Activated T-helper 17 cell treated with anti-CD3 and anti-CD28 coated beads, Interleukin-2, amount 50 U/mL, for 72 hours (primary cell): ENCODE results near the gene OOSP3. TPM values are rescaled to one million over a fixed set of nuclear protein-coding genes. Genes with fewer than 3 reads are reported as not detected.
"Not testable (repeated sequence)": the region's sequence is repeated elsewhere in the genome, so short reads cannot be mapped to it uniquely, and the experiment has no call there.

Source experiments
- ATAC-seq: fragments of 150-1000 bp; cut with Tn5 transposase; replicated peaks from 2 replicates; pipeline ENCODE4 v1.10.0; 2021; ENCODE audit warnings: mild to moderate bottlenecking, moderate library complexity
- H3K27ac Mint-ChIP-seq: one replicate; pipeline ENCODE4 v1.8.0; 2022; ENCODE audit warnings: mixed read lengths
- H3K27me3 Mint-ChIP-seq: one replicate; pipeline ENCODE4 v1.8.0; 2022; ENCODE audit warnings: mixed read lengths
- H3K36me3 Mint-ChIP-seq: one replicate; pipeline ENCODE4 v1.8.0; 2022; ENCODE audit warnings: low read depth, mild to moderate bottlenecking, mixed read lengths
- H3K4me1 Mint-ChIP-seq: one replicate; pipeline ENCODE4 v1.8.0; 2022; ENCODE audit warnings: mixed read lengths
- H3K4me3 Mint-ChIP-seq: one replicate; pipeline ENCODE4 v1.8.0; 2022; ENCODE audit warnings: mild to moderate bottlenecking, mixed read lengths
- H3K9me3 Mint-ChIP-seq: one replicate; pipeline ENCODE4 v1.8.0; 2022; ENCODE audit warnings: mixed read lengths
- total RNA-seq, 2 donors: library from RNA; stranded (reverse); gene quantifications; one replicate each; pipeline ENCODE4 v1.2.3, GENCODE V29; 2022

Gene OOSP3, protein sequence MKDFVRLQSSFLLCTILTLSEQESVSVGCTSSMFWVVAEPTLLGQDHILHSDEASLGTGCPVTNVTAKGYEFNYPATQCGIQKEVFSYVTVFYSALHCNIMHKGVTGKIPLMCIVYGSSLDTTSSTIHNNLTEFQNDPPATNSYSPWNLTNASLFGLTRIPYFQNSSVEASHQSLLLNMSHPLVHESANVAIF
- total RNA-seq, result not detected

DNA sequence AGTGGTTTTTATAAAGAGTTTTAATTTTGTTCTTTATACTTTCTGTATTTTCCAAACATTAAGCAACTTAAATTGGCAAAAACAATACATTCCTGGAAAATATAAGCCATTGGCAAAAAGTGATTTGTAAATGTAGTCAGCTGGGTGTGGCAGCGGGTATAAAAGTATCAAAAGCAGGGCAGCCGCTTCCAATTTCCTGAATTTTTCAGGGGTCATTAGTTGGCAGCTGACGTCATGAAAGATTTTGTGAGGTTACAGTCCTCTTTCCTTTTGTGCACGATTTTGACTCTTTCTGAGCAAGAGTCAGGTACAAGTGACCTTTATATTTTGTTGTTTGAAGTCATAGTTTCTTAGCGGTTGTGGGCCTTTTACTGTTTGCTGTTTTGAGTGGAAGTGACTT lies at the start of gene OOSP3:
TSS of gene OOSP3 (plus strand) at position 208 of the 400 bp plus-strand sequence. CDS start at position 235, 27 bp downstream.
- H3K4me3 Mint-ChIP-seq, result no peak within 1 kb of the TSS
- no peaks in the 10 kb centered on the region for H3K36me3 Mint-ChIP-seq
- H3K27me3 Mint-ChIP-seq, result peaks cover 14% of the 10 kb centered on the region
- no peak within 1 kb of the TSS for H3K27ac Mint-ChIP-seq
- H3K9me3 Mint-ChIP-seq, result no peaks in the 10 kb centered on the region
- H3K4me1 Mint-ChIP-seq, result no peaks in the 10 kb centered on the region
- no peak for ATAC-seq

DNA sequence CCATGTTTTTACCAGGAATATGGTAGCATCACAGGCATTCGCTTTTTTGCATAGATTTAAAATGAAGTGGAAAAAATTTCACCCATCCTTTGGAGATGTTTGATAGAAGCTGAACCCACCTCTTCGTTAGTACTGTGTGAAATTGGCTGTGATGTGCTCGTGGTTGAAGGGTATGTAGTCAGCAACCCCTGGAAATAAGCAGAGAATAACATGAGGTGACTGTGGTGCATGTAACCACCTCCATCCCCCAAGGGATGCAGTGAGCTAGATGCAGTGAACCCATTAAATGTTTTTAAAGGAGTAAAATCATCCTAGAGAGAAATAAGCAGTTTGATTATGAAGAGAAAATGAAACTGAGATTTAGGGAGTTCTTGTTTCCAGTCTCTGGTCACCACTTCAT lies 49.2 kb upstream of the OOSP3 start:
- H3K27ac Mint-ChIP-seq, result no peak overlapping the region
- no peak overlapping the region for H3K4me3 Mint-ChIP-seq
- no peaks in the 10 kb centered on the region for H3K27me3 Mint-ChIP-seq
- H3K9me3 Mint-ChIP-seq, result no peaks in the 10 kb centered on the region
- H3K36me3 Mint-ChIP-seq, result no peaks in the 10 kb centered on the region
- no peaks in the 10 kb centered on the region for H3K4me1 Mint-ChIP-seq
- ATAC-seq, result no peak

DNA sequence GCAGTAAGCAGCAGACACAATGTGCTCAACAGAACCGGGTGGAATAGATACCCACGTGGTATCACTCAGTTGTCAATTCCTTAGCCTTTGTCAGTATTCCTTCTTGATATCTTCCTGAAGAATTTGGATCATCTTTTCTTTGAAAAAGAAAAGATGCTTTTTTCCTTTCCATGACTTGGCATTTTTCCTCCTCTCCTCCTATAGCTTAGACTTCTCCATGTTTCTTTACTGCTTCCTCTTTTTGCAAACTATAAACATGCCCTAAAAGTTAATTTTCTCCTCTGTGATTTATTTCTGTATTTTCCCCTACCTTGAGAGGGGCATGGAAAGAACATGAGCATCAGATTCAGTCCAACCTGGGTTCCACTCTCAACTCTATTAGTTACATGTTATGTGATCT lies 45.0 kb upstream of the OOSP3 start:
- Mint-ChIP-seq H3K4me3 (no peak overlapping the region), H3K27ac (no peak overlapping the region), H3K4me1 (no peaks in the 10 kb centered on the region), H3K36me3 (no peaks in the 10 kb centered on the region), H3K9me3 (no peaks in the 10 kb centered on the region), H3K27me3 (peaks cover 8% of the 10 kb centered on the region)
- ATAC-seq, result no peak

DNA sequence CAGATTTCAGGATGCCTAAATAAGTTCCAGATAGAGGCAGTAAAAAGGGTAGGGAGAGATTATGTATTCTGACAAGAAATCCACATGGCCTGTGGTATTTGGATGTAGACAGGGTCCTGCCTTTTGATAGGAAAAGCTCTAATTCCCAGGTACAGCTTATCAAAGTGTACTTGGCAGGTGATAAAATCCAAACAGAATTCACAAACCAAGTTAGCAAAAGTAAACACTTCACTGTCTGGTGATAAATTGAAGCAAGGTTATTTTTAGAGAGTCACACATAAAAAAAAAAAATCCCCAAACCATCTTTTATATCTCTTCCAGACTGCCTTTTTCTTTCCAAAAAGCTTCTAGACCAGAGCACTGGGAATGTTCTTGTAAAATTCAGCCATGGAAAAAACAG lies 39.0 kb upstream of the OOSP3 start:
- no peak for ATAC-seq
- Mint-ChIP-seq H3K27me3 (peaks cover 7% of the 10 kb centered on the region), H3K4me3 (no peak overlapping the region), H3K36me3 (no peaks in the 10 kb centered on the region), H3K4me1 (no peaks in the 10 kb centered on the region), H3K27ac (no peak overlapping the region), H3K9me3 (no peaks in the 10 kb centered on the region)

DNA sequence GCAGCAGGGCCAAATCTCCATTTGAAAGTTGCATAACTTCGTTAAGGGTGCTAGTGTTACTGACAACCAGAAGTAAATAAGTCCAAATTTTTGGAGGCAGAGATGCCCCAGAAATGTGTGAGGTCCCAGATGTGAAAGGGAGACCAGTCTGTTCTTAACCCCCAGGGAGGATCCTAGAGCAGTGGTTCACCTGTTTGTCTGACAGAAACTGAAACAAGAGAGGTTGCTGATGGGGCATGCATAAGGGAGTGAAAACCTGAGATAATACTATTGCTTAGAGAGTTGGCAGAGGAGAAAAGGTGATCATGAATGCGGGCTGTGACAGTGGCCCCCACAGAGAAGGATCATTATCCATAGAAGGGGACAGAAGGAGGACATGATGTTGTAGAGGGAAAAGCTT lies 37.1 kb upstream of the OOSP3 start:
- H3K27ac Mint-ChIP-seq, result no peak overlapping the region
- no peaks in the 10 kb centered on the region for H3K36me3 Mint-ChIP-seq
- H3K27me3 Mint-ChIP-seq, result peaks cover 6% of the 10 kb centered on the region
- no peaks in the 10 kb centered on the region for H3K9me3 Mint-ChIP-seq
- ATAC-seq, result no peak
- H3K4me3 Mint-ChIP-seq, result no peak overlapping the region
- H3K4me1 Mint-ChIP-seq, result no peaks in the 10 kb centered on the region

DNA sequence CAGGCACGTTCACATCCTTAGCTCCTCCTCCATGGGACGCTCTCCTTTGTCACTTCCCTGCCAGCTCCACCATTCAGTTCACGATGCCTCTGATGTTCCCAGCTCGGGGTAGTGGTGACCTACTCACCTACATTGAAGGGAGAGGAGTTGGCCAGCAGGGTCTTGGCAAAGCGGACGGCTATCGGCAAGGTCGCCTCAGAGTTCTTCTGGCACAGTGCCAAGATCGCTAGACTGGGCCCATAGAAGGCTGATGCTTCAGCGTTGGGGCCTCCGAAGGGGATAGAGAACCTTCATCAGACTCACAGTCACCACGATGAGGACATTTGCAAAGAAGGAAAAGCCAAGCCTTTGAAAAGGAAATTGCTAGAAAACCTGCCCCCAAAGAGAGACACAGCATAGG lies 36.3 kb upstream of the OOSP3 start:
- Mint-ChIP-seq H3K27ac (no peak overlapping the region), H3K27me3 (peaks cover 8% of the 10 kb centered on the region), H3K36me3 (no peaks in the 10 kb centered on the region), H3K4me1 (no peaks in the 10 kb centered on the region), H3K4me3 (no peak overlapping the region), H3K9me3 (no peaks in the 10 kb centered on the region)
- no peak for ATAC-seq

DNA sequence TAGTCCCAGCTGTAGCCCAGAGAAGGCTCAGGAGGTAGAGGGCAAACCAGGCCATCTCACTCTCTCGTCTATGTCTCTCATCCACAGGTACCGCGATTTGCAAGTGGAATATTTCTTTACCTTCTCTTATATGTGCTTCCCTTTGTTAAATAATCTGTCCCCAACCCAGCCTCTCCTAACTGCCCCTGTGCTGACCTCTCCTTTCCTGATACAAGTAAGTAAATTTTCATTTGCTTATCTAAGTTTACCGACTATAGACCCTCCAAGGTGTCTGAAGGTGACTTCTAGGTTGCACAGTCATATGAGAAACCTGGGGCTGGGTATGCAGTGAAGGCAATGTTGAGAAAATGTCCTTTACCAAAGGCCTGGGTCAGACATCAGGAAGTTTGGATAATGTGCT lies 33.2 kb upstream of the OOSP3 start, which contains the start of gene CBLIF:
TSS of gene CBLIF (minus strand) at position 101 of the 400 bp plus-strand sequence. CDS start at position 55, 46 bp downstream.
- Mint-ChIP-seq H3K9me3 (no peaks in the 10 kb centered on the region), H3K4me1 (no peaks in the 10 kb centered on the region)
- no peak for ATAC-seq

DNA sequence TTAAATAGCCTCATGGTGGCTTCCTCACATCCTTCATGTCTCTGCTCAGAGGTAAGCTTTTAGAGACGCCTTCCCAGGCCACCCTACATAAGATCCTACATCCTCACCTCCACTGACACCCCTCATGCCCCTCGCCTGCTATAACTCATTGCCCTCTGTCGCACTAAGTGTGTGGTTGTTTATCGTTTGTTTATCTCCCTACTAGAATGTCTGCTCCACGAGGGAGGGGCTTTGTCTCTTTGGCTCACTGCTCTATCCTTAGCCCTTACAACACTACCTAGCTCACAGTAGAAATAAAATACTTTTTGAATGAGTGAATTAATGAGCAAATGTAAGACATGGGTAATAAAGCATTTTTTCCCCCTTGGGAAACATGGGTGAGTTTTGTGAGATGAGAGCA lies 32.0 kb upstream of the OOSP3 start:
- Mint-ChIP-seq H3K4me1 (no peaks in the 10 kb centered on the region), H3K4me3 (no peak overlapping the region), H3K36me3 (no peaks in the 10 kb centered on the region), H3K9me3 (no peaks in the 10 kb centered on the region), H3K27ac (no peak overlapping the region), H3K27me3 (peaks cover 3% of the 10 kb centered on the region)
- ATAC-seq, result no peak

More for the DNA sequence above, 33.2 kb upstream of the OOSP3 start, which contains the start of gene CBLIF:
- Mint-ChIP-seq H3K27ac (no peak within 1 kb of the TSS), H3K36me3 (no peaks in the 10 kb centered on the region), H3K27me3 (peaks cover 3% of the 10 kb centered on the region), H3K4me3 (no peak within 1 kb of the TSS)

DNA sequence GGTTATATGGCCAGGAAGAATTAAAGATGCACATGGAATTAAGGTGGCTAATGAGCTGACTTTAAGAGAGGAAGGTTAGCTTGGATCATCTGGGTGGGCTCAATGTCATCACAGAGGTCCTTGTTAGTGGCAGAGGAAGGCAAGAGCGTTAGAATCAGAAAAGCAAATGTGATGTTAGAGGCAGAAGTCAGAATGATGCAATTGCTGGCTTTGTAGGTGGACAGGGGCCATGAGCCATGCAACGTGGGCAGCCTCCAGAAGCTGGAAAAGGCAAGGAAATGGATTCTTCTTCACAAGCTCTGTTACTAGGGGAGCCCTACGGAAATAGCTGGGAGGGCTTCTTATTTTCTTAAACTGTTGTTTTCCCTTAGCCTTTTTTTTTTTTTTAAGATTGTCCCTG lies 31.0 kb upstream of the OOSP3 start:
- no peak for ATAC-seq
- no peak overlapping the region for H3K4me3 Mint-ChIP-seq
- peaks cover 3% of the 10 kb centered on the region for H3K27me3 Mint-ChIP-seq
- no peaks in the 10 kb centered on the region for H3K4me1 Mint-ChIP-seq
- no peak overlapping the region for H3K27ac Mint-ChIP-seq
- no peaks in the 10 kb centered on the region for H3K36me3 Mint-ChIP-seq
- no peaks in the 10 kb centered on the region for H3K9me3 Mint-ChIP-seq

DNA sequence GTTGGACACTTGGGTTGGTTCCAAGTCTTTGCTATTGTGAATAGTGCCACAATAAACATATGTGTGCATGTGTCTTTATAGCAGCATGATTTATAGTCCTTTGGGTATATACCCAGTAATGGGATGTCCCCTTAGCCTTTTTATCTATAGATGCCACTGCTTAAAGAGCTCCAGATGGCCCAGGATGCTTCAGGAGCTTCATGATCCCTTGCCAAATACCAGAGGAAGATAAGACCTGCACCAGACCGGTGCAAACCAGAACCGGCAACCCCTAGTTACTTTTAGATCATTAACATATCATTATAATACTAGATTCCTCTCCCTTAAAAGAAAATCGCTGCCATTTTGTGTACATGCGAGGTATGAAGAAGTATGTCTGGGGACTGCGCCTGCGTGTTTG lies 30.1 kb upstream of the OOSP3 start:
- H3K36me3 Mint-ChIP-seq, H3K27ac Mint-ChIP-seq, H3K4me1 Mint-ChIP-seq, H3K9me3 Mint-ChIP-seq, ATAC-seq, H3K27me3 Mint-ChIP-seq, H3K4me3 Mint-ChIP-seq: not testable (repeated sequence)

DNA sequence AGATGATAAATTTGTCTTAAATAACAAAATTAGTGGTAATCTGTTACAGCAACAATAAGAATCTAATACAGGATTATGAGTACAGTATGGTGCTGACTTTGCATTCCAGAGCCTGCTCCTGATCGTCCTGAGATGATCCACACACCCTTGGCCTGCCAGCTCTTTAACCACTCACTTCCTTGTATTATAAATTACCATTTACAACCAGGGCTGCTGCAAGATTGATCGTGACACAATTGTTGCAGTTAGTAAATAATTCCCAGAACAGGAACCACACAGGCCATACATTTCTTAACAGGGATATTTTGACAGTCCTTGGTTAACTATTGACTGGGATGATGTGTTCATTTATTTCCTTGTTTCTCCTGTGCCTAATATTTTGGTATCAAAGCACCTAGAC lies 29.5 kb upstream of the OOSP3 start:
- no peak overlapping the region for H3K4me3 Mint-ChIP-seq
- H3K9me3 Mint-ChIP-seq, result no peaks in the 10 kb centered on the region
- H3K36me3 Mint-ChIP-seq, result no peaks in the 10 kb centered on the region
- no peak overlapping the region for H3K27ac Mint-ChIP-seq
- ATAC-seq, result no peak
- H3K27me3 Mint-ChIP-seq, result peaks cover 3% of the 10 kb centered on the region
- no peaks in the 10 kb centered on the region for H3K4me1 Mint-ChIP-seq

DNA sequence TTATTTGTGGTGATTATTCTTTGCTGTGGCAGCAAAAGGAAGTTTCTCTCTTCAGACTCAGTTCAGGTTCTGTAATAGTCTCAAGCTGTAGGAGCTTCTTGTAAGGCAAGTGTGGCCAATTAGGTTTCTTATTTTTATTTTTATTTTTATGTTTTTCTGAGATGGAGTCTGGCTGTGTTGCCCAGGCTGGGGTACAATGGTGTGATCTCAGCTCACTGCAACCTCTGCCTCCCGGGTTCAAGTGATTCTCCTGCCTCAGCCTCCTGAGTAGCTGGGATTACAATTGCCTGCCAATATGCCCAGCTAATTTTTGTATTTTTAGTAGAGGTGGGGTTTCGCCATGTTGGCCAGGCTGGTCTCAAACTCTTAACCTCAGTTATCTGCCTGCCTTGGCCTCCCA lies 29.0 kb upstream of the OOSP3 start:
- not testable (repeated sequence) for H3K4me1 Mint-ChIP-seq, ATAC-seq

DNA sequence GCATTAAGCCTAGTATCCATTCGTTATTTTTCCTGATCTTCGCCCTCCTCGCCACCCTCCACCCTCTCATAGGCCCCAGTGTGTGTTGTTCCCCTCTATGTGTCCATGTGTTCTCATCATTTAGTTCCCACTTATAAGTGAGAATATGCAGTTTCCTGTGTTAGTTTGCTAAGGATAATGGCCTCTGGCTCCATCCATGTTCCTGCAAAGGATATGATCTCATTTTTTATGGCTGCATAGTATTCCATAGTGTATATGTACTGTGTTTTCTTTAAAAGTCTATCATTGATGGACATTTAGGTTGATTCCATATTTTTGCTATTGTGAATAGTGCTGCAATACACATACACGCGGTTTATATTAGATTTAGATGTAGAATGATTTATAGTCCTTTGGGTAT lies 27.2 kb upstream of the OOSP3 start:
- H3K36me3 Mint-ChIP-seq, H3K9me3 Mint-ChIP-seq, H3K4me1 Mint-ChIP-seq, ATAC-seq, H3K27ac Mint-ChIP-seq, H3K27me3 Mint-ChIP-seq, H3K4me3 Mint-ChIP-seq: not testable (repeated sequence)

More for the DNA sequence above, 29.0 kb upstream of the OOSP3 start:
- not testable (repeated sequence) for H3K27ac Mint-ChIP-seq, H3K36me3 Mint-ChIP-seq, H3K27me3 Mint-ChIP-seq, H3K9me3 Mint-ChIP-seq, H3K4me3 Mint-ChIP-seq

DNA sequence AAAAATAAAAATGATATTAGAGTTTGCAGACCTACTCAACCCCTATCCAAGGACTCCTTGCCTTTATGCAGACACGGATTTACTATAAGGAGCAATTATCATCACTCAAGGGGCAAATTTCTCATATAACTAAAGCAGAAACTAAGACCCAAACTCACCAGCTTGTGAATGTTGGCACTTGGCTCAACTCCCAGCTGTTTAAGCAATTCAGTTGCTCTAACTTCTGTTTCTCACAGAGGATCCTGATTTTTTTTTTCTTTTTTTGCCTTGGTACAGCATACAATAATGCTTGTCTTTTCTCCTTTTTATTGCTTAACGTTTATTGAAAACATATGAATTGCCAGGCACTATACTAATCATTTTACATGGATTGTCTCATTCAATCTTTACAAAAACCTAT lies 23.7 kb upstream of the OOSP3 start:
- H3K4me3 Mint-ChIP-seq, result no peak overlapping the region
- ATAC-seq, result no peak
- H3K27me3 Mint-ChIP-seq, result no peaks in the 10 kb centered on the region

DNA sequence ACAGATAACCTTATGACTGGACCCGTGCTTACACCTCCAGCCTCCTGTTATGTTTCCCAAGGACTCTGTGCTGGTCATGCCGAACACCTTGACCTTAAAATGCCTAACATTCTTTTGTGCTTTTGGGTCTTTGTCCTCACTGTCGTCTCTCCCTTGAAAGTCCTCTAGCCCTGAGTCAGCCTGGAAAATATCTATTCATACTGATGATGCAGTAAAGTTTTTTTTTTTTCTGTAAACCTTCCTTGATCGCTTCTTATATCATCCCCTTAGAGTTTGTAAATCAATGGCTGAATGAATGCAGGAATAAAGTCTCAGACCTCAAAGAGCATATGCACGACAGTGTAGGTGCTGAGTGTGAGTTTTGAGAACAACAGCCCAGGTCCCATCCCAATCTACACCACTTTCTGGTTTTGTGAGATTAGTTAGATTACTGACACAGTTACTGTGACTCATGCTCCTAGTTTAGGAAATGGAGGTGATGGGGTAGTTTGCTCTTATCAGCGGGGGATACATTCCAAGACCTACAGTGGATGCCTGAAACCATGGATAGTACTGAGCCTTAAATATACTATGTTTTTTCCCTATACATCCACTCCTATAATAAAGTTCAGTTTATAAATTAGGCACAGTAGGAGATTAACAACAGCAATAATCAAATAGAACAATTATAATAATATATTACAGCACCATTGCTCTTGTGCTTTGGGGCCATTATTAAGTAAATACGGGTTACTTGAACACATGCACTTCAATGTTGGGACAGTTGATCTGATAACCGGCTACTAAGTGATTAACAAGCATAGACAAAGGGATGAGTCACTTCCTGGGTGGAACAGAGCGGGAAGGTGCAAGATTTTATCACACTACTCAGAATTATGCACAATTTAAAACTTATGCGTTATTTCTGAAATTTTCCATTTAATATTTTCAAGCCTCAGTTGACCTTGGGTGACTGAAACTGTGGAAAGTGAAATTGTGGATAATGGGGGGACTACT lies 20.8 kb upstream of the OOSP3 start:
- peaks cover 14% of the 10 kb centered on the region for H3K4me1 Mint-ChIP-seq

More for the DNA sequence above, 23.7 kb upstream of the OOSP3 start:
- no peaks in the 10 kb centered on the region for H3K36me3 Mint-ChIP-seq
- H3K27ac Mint-ChIP-seq, result no peak overlapping the region
- H3K4me1 Mint-ChIP-seq, result peaks cover 14% of the 10 kb centered on the region
- H3K9me3 Mint-ChIP-seq, result no peaks in the 10 kb centered on the region

More for the DNA sequence above, 20.8 kb upstream of the OOSP3 start:
- peak overlapping the region; percentile 71 for H3K27ac Mint-ChIP-seq
- H3K9me3 Mint-ChIP-seq, result no peaks in the 10 kb centered on the region
- H3K27me3 Mint-ChIP-seq, result no peaks in the 10 kb centered on the region
- ATAC-seq, result peak; percentile 92
- H3K36me3 Mint-ChIP-seq, result no peaks in the 10 kb centered on the region
- peak overlapping the region; percentile 53 for H3K4me3 Mint-ChIP-seq
